ENCODE data around the gene HMGA1.

HMGA1 gene

GRCh38 chr6:34272013-34272926 lies 35.6 kb downstream of the HMGA1 start:
- TF ChIP-seq CTCF (conservative IDR thresholded peaks at IDR 0.05; ENCODE audit: low read depth, low read length) = no peak
- Histone ChIP-seq H3K27ac (no peak overlapping the region), H3K4me3 (IDR thresholded peaks at IDR 0.05; ENCODE audit: insufficient read depth, low read depth, low read length) (no peak overlapping the region), H3K9ac (no peak overlapping the region), H3K4me2 (no peak overlapping the region), H3K36me3 (ENCODE audit: insufficient read depth) (no peaks in the 10 kb centered on the region), H3K79me2 (ENCODE audit: insufficient read depth, low read depth) (no peaks in the 10 kb centered on the region), H3K27me3 (ENCODE audit: insufficient read depth, low read depth) (no peaks in the 10 kb centered on the region), H4K20me1 (ENCODE audit: insufficient read depth) (no peaks in the 10 kb centered on the region), H2AFZ (ENCODE audit: low read depth) (no peak overlapping the region), H3K4me1 (ENCODE audit: low read depth, poor library complexity, severe bottlenecking) (no peaks in the 10 kb centered on the region)

GRCh38 chr6:34273242-34273805 lies 36.7 kb downstream of the HMGA1 start:
- Histone ChIP-seq H3K79me2 (ENCODE audit: insufficient read depth, low read depth) (no peaks in the 10 kb centered on the region), H3K4me3 (IDR thresholded peaks at IDR 0.05; ENCODE audit: insufficient read depth, low read depth, low read length) (no peak overlapping the region), H3K27me3 (ENCODE audit: insufficient read depth, low read depth) (no peaks in the 10 kb centered on the region), H3K4me1 (ENCODE audit: low read depth, poor library complexity, severe bottlenecking) (no peaks in the 10 kb centered on the region), H3K27ac (no peak overlapping the region), H3K4me2 (no peak overlapping the region), H2AFZ (ENCODE audit: low read depth) (no peak overlapping the region), H4K20me1 (ENCODE audit: insufficient read depth) (no peaks in the 10 kb centered on the region), H3K9ac (no peak overlapping the region), H3K36me3 (ENCODE audit: insufficient read depth) (no peaks in the 10 kb centered on the region)
- no peak for TF ChIP-seq CTCF (conservative IDR thresholded peaks at IDR 0.05; ENCODE audit: low read depth, low read length)

GRCh38 chr6:34274129-34274528 lies 37.5 kb downstream of the HMGA1 start:
- H3K4me3 ChIP-seq (IDR thresholded peaks at IDR 0.05; ENCODE audit: insufficient read depth, low read depth, low read length) = no peak overlapping the region
- no peaks in the 10 kb centered on the region for H3K27me3 ChIP-seq (ENCODE audit: insufficient read depth, low read depth)
- H2AFZ ChIP-seq (ENCODE audit: low read depth) = no peak overlapping the region
- H3K79me2 ChIP-seq (ENCODE audit: insufficient read depth, low read depth) = no peaks in the 10 kb centered on the region
- H3K4me1 ChIP-seq (ENCODE audit: low read depth, poor library complexity, severe bottlenecking) = no peaks in the 10 kb centered on the region
- no peak overlapping the region for H3K9ac ChIP-seq
- H3K27ac ChIP-seq = no peak overlapping the region
- no peak overlapping the region for H3K4me2 ChIP-seq
- TF ChIP-seq CTCF (conservative IDR thresholded peaks at IDR 0.05; ENCODE audit: low read depth, low read length) = no peak
- H4K20me1 ChIP-seq (ENCODE audit: insufficient read depth) = no peaks in the 10 kb centered on the region
- no peaks in the 10 kb centered on the region for H3K36me3 ChIP-seq (ENCODE audit: insufficient read depth)

- Histone ChIP-seq H3K4me1 (ENCODE audit: low read depth, poor library complexity, severe bottlenecking) (no peaks in the 10 kb centered on the region), H3K27ac (no peak overlapping the region), H3K36me3 (ENCODE audit: insufficient read depth) (no peaks in the 10 kb centered on the region)
These were observed 38.6 kb downstream of the HMGA1 start for GRCh38 chr6:34275128-34275804.

More at GRCh38 chr6:34275128-34275804, 38.6 kb downstream of the HMGA1 start:
- Histone ChIP-seq H2AFZ (ENCODE audit: low read depth) (no peak overlapping the region), H3K79me2 (ENCODE audit: insufficient read depth, low read depth) (no peaks in the 10 kb centered on the region), H3K27me3 (ENCODE audit: insufficient read depth, low read depth) (no peaks in the 10 kb centered on the region), H3K4me3 (IDR thresholded peaks at IDR 0.05; ENCODE audit: insufficient read depth, low read depth, low read length) (no peak overlapping the region), H4K20me1 (ENCODE audit: insufficient read depth) (no peaks in the 10 kb centered on the region), H3K4me2 (no peak overlapping the region), H3K9ac (no peak overlapping the region)
- TF ChIP-seq CTCF (conservative IDR thresholded peaks at IDR 0.05; ENCODE audit: low read depth, low read length) = no peak

All from KMS-11 (cell line).